CD4-positive, alpha-beta T cell treated with Interleukin-15 for 4 hours (primary cell): ENCODE results near the gene KIT.
A peak's percentile ranks its signal among the peaks of the same experiment; 100 is the strongest.

Source experiments
- DNase-seq: peaks from one replicate; pipeline ENCODE4 v3.0.0-alpha.2; 2020; ENCODE audit warnings: low spot score

Gene KIT

GRCh38 chr4:54660591-54660990, 2.8 kb downstream of the KIT start:
- no peak for DNase-seq

- DNase-seq = no peak
Observed at GRCh38 chr4:54661169-54661568, 3.4 kb downstream of the KIT start.

- DNase-seq = no peak
Observed at GRCh38 chr4:54661686-54662085, 3.9 kb downstream of the KIT start.

GRCh38 chr4:54662123-54662522, 4.4 kb downstream of the KIT start:
- no peak for DNase-seq

GRCh38 chr4:54662901-54663585, 5.3 kb downstream of the KIT start:
- no peak for DNase-seq

GRCh38 chr4:54664400-54664799, 6.6 kb downstream of the KIT start:
- no peak for DNase-seq

GRCh38 chr4:54668014-54668611, 10.4 kb downstream of the KIT start:
- no peak for DNase-seq

GRCh38 chr4:54669831-54670230, 12.1 kb downstream of the KIT start:
- DNase-seq = no peak

GRCh38 chr4:54675721-54676461, 18.1 kb downstream of the KIT start:
- DNase-seq = no peak

- no peak for DNase-seq
Observed at GRCh38 chr4:54676658-54677057, 18.9 kb downstream of the KIT start.

- no peak for DNase-seq
Observed at GRCh38 chr4:54677416-54677815, 19.7 kb downstream of the KIT start.

GRCh38 chr4:54677853-54678650, 20.3 kb downstream of the KIT start:
- DNase-seq = no peak

GRCh38 chr4:54678826-54679225, 21.1 kb downstream of the KIT start:
- DNase-seq = no peak

GRCh38 chr4:54679813-54680212, 22.1 kb downstream of the KIT start:
- DNase-seq = no peak

- DNase-seq = peak; percentile 39
Observed at GRCh38 chr4:54683616-54684346, 26.0 kb downstream of the KIT start.

GRCh38 chr4:54685810-54686209, 28.1 kb downstream of the KIT start:
- no peak for DNase-seq

GRCh38 chr4:54687887-54688841, 30.4 kb downstream of the KIT start:
- no peak for DNase-seq

GRCh38 chr4:54695337-54695736, 37.6 kb downstream of the KIT start:
- DNase-seq = no peak

GRCh38 chr4:54695788-54696187, 38.0 kb downstream of the KIT start:
- DNase-seq = no peak

GRCh38 chr4:54696649-54697048, 38.9 kb downstream of the KIT start:
- no peak for DNase-seq

- no peak for DNase-seq
Observed at GRCh38 chr4:54700986-54701385, 43.2 kb downstream of the KIT start.
